22Rv1 (cell line): ENCODE results near the gene FLNA.

Experiments
- ZFX ChIP-seq: fragments of 450-650 bp; IDR thresholded peaks from 2 replicates; pipeline ENCODE4 v1.6.1; 2017; ENCODE audit warnings: antibody characterized with exemption, borderline replicate concordance
- TF ChIP-seq, protein P1 (sequence below): fragments of 450-650 bp; IDR thresholded peaks from 2 replicates; pipeline ENCODE4 v1.5.1; 2017; ENCODE audit warnings: mild to moderate bottlenecking

GRCh38 chrX:154348114-154348531, 26.3 kb downstream of the FLNA start:
- TF ChIP-seq, protein P1, sequence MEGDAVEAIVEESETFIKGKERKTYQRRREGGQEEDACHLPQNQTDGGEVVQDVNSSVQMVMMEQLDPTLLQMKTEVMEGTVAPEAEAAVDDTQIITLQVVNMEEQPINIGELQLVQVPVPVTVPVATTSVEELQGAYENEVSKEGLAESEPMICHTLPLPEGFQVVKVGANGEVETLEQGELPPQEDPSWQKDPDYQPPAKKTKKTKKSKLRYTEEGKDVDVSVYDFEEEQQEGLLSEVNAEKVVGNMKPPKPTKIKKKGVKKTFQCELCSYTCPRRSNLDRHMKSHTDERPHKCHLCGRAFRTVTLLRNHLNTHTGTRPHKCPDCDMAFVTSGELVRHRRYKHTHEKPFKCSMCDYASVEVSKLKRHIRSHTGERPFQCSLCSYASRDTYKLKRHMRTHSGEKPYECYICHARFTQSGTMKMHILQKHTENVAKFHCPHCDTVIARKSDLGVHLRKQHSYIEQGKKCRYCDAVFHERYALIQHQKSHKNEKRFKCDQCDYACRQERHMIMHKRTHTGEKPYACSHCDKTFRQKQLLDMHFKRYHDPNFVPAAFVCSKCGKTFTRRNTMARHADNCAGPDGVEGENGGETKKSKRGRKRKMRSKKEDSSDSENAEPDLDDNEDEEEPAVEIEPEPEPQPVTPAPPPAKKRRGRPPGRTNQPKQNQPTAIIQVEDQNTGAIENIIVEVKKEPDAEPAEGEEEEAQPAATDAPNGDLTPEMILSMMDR: no peak
- no peak for TF ChIP-seq ZFX
